Prostate gland (tissue), 2 donors: ENCODE data around the gene ADORA3.

Experiments
- CTCF ChIP-seq, 4 experiments: fragments of 200-600 bp in 2 of 4; fragments of 450-650 bp in 2 of 4; sonication (generic) in 2 of 4; IDR thresholded peaks; 1 replicate in 3 of 4; 2 replicates in 1 of 4; pipeline ENCODE4 v1.5.1; 2016 to 2019; ENCODE audit warnings: antibody characterized with exemption in 4 of 4, mild to moderate bottlenecking in 2 of 4, moderate library complexity in 2 of 4
- POLR2A ChIP-seq: fragments of 450-650 bp; IDR thresholded peaks from one replicate; pipeline ENCODE4 v1.6.1; 2016; ENCODE audit warnings: antibody characterized with exemption, mild to moderate bottlenecking
- POLR2AphosphoS5 ChIP-seq: sonication (generic); formaldehyde crosslinking; IDR thresholded peaks from one replicate; pipeline ENCODE4 v1.6.1; 2017; ENCODE audit warnings: antibody characterized with exemption

- TF ChIP-seq POLR2AphosphoS5, result no peak
- TF ChIP-seq CTCF (IDR thresholded peaks at IDR 0.05), result no peak
- no peak for TF ChIP-seq POLR2A
These were observed 22.8 kb downstream of the ADORA3 start for GRCh38 chr1:111480674-111481073.
